Suprapubic skin (tissue), 4 donors: Measurements from ENCODE around the gene IPPK. TPM values are rescaled to one million over a fixed set of nuclear protein-coding genes. Genes with fewer than 3 reads are reported as not detected.
A peak's percentile ranks its signal among the peaks of the same experiment; 100 is the strongest.
"Not testable (repeated sequence)": the region's sequence is repeated elsewhere in the genome, so short reads cannot be mapped to it uniquely, and the experiment has no call there.

Source experiments
- DNase-seq, 2 donors: peaks; one replicate each; pipeline ENCODE4 v3.0.0-alpha.2; 2019; ENCODE audit warnings: low spot score in 2 of 2
- H3K27ac ChIP-seq: fragments of 200-600 bp; sonication (generic); one replicate; pipeline ENCODE4 v1.5.1; 2019
- H3K27me3 ChIP-seq: fragments of 200-600 bp; sonication (generic); one replicate; pipeline ENCODE4 v1.5.1; 2019
- H3K36me3 ChIP-seq: fragments of 200-600 bp; sonication (generic); one replicate; pipeline ENCODE4 v1.5.1; 2019
- H3K4me1 ChIP-seq: fragments of 200-600 bp; sonication (generic); one replicate; pipeline ENCODE4 v1.5.1; 2019
- H3K4me3 ChIP-seq: fragments of 200-600 bp; sonication (generic); one replicate; pipeline ENCODE4 v1.5.1; 2019; ENCODE audit warnings: mild to moderate bottlenecking
- H3K9me3 ChIP-seq: fragments of 200-600 bp; sonication (generic); one replicate; pipeline ENCODE4 v1.5.1; 2019
- CTCF ChIP-seq, 2 donors: fragments of 200-600 bp in 1 of 2; fragments of 450-650 bp in 1 of 2; sonication (generic) in 1 of 2; IDR thresholded peaks; one replicate each; pipeline ENCODE4 v1.5.1; 2016 to 2019; ENCODE audit warnings: antibody characterized with exemption in 2 of 2, mild to moderate bottlenecking in 1 of 2, moderate library complexity in 1 of 2
- EP300 ChIP-seq: sonication (generic); formaldehyde crosslinking; IDR thresholded peaks from one replicate; pipeline ENCODE4 v1.6.1; 2017; ENCODE audit warnings: antibody characterized with exemption
- POLR2A ChIP-seq, 2 donors: fragments of 450-650 bp; IDR thresholded peaks; one replicate each; pipeline ENCODE4 v1.6.1; 2017; ENCODE audit warnings: antibody characterized with exemption in 2 of 2, mild to moderate bottlenecking in 2 of 2, moderate library complexity in 2 of 2
- POLR2AphosphoS5 ChIP-seq, 3 donors: sonication (generic); formaldehyde crosslinking; IDR thresholded peaks; one replicate each; pipeline ENCODE4 v1.6.1; 2017; ENCODE audit warnings: antibody characterized with exemption in 3 of 3
- WGBS: methylation state at CpG from one replicate; pipeline ENCODE4 v1.1.5; 2018; 5-methylcytosine and 5-hydroxymethylcytosine counted together
- total RNA-seq, 4 donors: library from RNA; depleted of rRNA; stranded (reverse); fragments of >200 nt; gene quantifications; one replicate each; pipeline ENCODE4 v1.1.0, GENCODE V29; 2016

IPPK gene
- total RNA-seq, 4 donors from 2014 or later = 45.0 to 53.6 (median 50.0) TPM

DNA sequence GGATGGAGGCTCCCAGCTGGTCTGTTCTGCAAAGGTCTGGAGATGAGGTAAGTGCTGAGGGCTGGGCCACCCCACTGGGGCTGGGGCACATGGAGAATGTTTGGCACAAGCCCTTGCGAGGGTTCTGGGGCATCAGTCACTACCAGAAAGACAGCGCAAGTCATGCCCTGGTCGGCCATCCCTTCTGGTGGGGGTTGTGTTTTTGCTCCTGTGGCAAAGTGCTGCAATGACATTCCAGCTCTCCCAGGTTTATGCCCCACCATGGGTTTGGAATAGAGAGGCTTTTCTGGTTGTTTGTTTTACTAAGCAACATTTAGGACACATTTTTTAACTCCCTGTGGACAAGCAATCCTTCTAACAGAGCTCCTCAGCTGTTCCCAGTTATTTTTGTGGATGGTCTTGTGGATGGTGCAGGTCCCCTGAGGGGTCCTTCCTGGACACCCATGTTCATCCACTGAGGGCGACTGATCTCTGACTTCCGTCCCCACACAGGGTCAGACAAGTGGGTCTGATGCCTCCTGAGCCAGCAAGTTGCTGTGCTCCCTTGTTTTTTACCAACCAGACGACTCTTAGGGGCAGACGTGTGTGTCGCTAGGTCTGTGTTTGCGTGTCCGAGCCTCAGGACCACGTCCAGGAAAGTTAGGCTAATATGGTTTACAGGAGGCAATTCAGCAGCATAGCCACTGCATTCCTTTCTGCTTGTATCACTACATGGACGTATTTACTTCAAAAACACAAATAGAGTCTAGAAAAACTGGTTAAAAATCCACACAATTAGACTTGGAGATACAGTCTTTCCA lies 69.3 kb downstream of the IPPK start:
- Histone ChIP-seq H3K36me3 (no peaks in the 10 kb centered on the region), H3K27me3 (no peaks in the 10 kb centered on the region), H3K4me1 (peaks cover 53% of the 10 kb centered on the region), H3K9me3 (no peaks in the 10 kb centered on the region), H3K27ac (peak overlapping the region; percentile 90), H3K4me3 (peak overlapping the region; percentile 31)
- DNase-seq = no peak
- WGBS = 50% methylated on average over 12 of the region's 12 CpGs
- no peak for TF ChIP-seq POLR2A (IDR thresholded peaks at IDR 0.05)
- TF ChIP-seq POLR2AphosphoS5 (IDR thresholded peaks at IDR 0.05) = no peak
- TF ChIP-seq CTCF (IDR thresholded peaks at IDR 0.05) = no peak
- no peak for TF ChIP-seq EP300

GRCh38 chr9:92599938-92600461 lies 69.9 kb downstream of the IPPK start:
- TF ChIP-seq EP300 (no peak), POLR2AphosphoS5 (IDR thresholded peaks at IDR 0.05) (no peak), CTCF (IDR thresholded peaks at IDR 0.05) (no peak), POLR2A (IDR thresholded peaks at IDR 0.05) (no peak)
- peaks cover 53% of the 10 kb centered on the region for H3K4me1 ChIP-seq
- 50% methylated on average over 4 of the region's 4 CpGs for WGBS
- no peaks in the 10 kb centered on the region for H3K36me3 ChIP-seq
- H3K4me3 ChIP-seq = peak overlapping the region; percentile 31
- no peaks in the 10 kb centered on the region for H3K9me3 ChIP-seq
- peak overlapping the region; percentile 90 for H3K27ac ChIP-seq
- DNase-seq = no peak
- no peaks in the 10 kb centered on the region for H3K27me3 ChIP-seq

- no peak for DNase-seq
- Histone ChIP-seq H3K9me3 (no peaks in the 10 kb centered on the region), H3K36me3 (no peaks in the 10 kb centered on the region), H3K4me1 (peaks cover 60% of the 10 kb centered on the region), H3K27ac (peak overlapping the region; percentile 15), H3K4me3 (no peak overlapping the region), H3K27me3 (no peaks in the 10 kb centered on the region)
- 75% methylated on average over 2 of the region's 2 CpGs for WGBS
- TF ChIP-seq EP300 (no peak), CTCF (IDR thresholded peaks at IDR 0.05) (no peak), POLR2AphosphoS5 (IDR thresholded peaks at IDR 0.05) (no peak), POLR2A (IDR thresholded peaks at IDR 0.05) (no peak)
These were observed 71.5 kb downstream of the IPPK start for GRCh38 chr9:92598382-92598781.

DNA sequence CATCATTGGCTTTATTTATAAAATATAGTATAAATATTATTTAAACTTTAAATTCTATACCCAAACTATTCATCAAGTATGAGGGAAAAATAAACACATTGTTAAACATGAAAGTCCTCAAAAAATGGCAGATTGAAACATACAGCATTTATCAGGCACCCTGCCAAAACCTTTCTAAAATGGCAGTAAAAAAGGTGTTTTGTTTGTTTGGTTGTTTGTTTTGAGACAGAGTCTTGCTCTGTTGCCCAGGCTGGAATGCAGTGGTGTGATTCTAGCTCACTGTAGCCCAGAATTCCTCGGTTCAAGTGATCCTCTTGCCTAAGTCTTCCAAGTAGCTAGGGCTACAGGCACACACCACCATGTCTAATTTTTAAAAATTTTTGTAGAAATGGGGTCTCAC lies 74.0 kb downstream of the IPPK start:
- 95% methylated on average over 1 of the region's 1 CpG for WGBS
- Histone ChIP-seq H3K36me3 (no peaks in the 10 kb centered on the region), H3K9me3 (no peaks in the 10 kb centered on the region), H3K27me3 (no peaks in the 10 kb centered on the region), H3K4me3 (no peak overlapping the region), H3K4me1 (peaks cover 54% of the 10 kb centered on the region), H3K27ac (no peak overlapping the region)
- TF ChIP-seq POLR2A (IDR thresholded peaks at IDR 0.05) (no peak), CTCF (IDR thresholded peaks at IDR 0.05) (no peak), EP300 (no peak), POLR2AphosphoS5 (IDR thresholded peaks at IDR 0.05) (no peak)
- no peak for DNase-seq

- not testable (repeated sequence) for H3K27ac ChIP-seq, H3K9me3 ChIP-seq, H3K36me3 ChIP-seq, H3K27me3 ChIP-seq, H3K4me3 ChIP-seq, DNase-seq
- 100% methylated on average over 1 of the region's 1 CpG for WGBS
- H3K4me1 ChIP-seq = peaks cover 54% of the 10 kb centered on the region
These were observed 74.9 kb downstream of the IPPK start for GRCh38 chr9:92595075-92595474.
